ENCODE measurements around the gene PCDHGA3.

- no peak for TF ChIP-seq POLR2AphosphoS5 (IDR thresholded peaks at IDR 0.05)
- TF ChIP-seq CTCF (IDR thresholded peaks at IDR 0.05): no peak
- no peak for TF ChIP-seq POLR2A (IDR thresholded peaks at IDR 0.05)
These were observed 23.9 kb upstream of the PCDHGA3 start for GRCh38 chr5:141319699-141320098.

Data from prostate gland (tissue), 2 donors.